Measurements from ENCODE around the gene NLGN4Y.

Gene NLGN4Y

DNA sequence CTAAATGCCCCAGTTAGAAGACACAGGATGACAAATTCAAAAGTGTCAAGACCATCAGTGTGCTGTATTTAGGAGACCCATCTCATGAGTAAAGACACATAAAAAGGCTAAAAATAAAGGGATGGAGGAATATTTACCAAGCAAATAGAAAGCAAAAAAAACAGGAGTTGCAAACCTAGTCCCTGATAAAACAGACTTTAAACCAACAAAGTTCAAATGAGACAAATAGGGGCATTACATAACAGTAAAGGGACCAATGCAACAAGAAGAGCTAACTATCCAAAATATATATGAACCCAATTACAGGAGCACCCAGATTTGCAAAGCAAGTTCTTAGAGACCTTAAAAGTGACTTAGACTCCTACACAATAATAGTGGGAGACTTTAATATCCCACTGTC lies 336.1 kb downstream of the NLGN4Y start:
- no peak for TF ChIP-seq TAF1 (IDR thresholded peaks at IDR 0.05; ENCODE audit: borderline replicate concordance, insufficient read depth, low read length)
- TF ChIP-seq REST (IDR thresholded peaks at IDR 0.05; ENCODE audit: insufficient read depth in 1 of 2, low read depth in 2 of 2, low read length in 2 of 2), result no peak
- TF ChIP-seq POLR2AphosphoS5 (IDR thresholded peaks at IDR 0.05; ENCODE audit: low read depth, low read length), result no peak
- no peak for TF ChIP-seq FOXP2 (optimal IDR thresholded peaks at IDR 0.05; ENCODE audit: borderline replicate concordance, extremely low read depth, extremely low read length, insufficient read depth)
- no peak for TF ChIP-seq SIN3A (IDR thresholded peaks at IDR 0.05; ENCODE audit: borderline replicate concordance, insufficient read depth, low read length)

DNA sequence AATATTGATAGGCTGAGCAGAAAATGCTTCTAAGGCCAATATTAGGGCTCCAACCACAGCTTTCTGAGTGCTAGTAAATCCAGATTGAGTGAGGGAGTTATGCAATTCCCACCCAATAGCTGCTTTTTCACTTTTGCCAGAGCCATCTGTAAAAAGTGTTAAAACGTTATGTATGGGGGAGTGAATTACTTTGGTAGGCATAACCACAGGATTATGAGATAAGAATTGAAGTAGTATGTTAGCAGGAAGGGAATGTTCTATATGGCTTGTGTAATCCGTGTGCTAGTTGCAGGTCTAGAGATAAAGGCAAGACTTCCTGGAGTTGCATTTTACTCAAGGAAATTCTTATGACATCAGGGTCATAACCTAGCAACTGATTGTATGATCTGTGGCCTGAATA lies 347.6 kb downstream of the NLGN4Y start:
- no peak for TF ChIP-seq SIN3A (IDR thresholded peaks at IDR 0.05; ENCODE audit: borderline replicate concordance, insufficient read depth, low read length)
- no peak for TF ChIP-seq REST (IDR thresholded peaks at IDR 0.05; ENCODE audit: insufficient read depth in 1 of 2, low read depth in 2 of 2, low read length in 2 of 2)
- no peak for TF ChIP-seq TAF1 (IDR thresholded peaks at IDR 0.05; ENCODE audit: borderline replicate concordance, insufficient read depth, low read length)
- TF ChIP-seq FOXP2 (optimal IDR thresholded peaks at IDR 0.05; ENCODE audit: borderline replicate concordance, extremely low read depth, extremely low read length, insufficient read depth), result no peak
- no peak for TF ChIP-seq POLR2AphosphoS5 (IDR thresholded peaks at IDR 0.05; ENCODE audit: low read depth, low read length)

All from PFSK-1 (cell line).